ENCODE measurements around the gene MTHFD1L.

Gene MTHFD1L

DNA sequence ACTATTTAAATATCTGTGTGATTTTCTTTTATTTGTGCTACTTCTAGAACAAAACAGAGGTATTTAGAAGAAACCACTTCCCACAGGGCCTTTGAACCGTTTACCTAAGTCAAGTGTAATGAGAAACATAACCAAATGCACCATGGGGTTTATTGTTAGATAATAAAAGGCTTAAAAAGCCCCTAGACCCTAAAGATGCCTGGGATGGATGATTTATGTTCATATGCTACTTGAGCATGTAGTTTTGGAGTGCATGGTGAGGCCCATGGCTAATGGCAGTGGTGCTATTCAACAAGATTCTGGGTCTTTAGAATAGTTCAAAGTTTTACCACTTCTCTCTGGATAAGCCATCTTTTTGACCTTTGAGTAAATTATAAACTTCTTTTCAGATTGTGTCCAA, 65.9 kb downstream of the MTHFD1L start:
- DNase-seq (ENCODE audit: low read depth in 2 of 3, low spot score in 1 of 3), result no peak

DNA sequence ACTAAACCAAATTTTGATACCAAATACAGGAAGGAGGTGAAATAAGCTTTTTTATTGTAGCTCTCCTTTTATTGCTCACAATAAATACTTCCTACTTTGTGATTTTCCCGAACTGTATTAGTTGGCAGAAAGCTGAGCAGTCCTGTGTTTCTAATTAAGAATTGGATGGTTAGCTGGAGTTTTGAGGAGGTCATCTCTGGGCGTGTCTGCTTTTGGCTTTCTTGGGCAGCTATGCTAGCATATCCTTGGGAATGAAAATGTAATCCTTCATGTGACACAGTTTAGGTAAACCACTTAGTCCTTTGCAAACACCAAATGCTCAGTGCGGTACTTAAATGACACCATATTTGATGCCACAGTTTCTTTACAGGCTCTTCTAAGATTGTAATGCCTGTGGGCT, 67.5 kb downstream of the MTHFD1L start:
- no peak for DNase-seq (ENCODE audit: low read depth in 2 of 3, low spot score in 1 of 3)

DNA sequence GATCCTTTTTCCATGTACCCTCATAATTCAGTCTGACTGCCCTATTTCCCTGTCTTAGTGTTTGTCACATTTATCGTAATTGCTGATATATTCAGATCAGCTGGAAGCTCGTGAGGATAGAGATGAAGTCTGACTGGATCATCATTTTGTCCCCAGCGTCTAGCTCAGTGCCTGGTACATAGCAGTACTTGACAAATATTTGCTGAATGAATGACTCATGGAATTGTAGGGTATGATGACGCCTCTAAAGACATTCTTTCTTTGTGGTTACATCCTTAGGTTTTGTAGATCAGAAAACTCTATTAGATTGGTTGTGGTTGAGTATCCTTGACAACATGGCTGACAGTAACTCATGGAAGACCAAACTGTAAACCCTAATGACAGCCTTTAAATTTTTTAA, 68.9 kb downstream of the MTHFD1L start:
- no peak for DNase-seq (ENCODE audit: low read depth in 2 of 3, low spot score in 1 of 3)

DNA sequence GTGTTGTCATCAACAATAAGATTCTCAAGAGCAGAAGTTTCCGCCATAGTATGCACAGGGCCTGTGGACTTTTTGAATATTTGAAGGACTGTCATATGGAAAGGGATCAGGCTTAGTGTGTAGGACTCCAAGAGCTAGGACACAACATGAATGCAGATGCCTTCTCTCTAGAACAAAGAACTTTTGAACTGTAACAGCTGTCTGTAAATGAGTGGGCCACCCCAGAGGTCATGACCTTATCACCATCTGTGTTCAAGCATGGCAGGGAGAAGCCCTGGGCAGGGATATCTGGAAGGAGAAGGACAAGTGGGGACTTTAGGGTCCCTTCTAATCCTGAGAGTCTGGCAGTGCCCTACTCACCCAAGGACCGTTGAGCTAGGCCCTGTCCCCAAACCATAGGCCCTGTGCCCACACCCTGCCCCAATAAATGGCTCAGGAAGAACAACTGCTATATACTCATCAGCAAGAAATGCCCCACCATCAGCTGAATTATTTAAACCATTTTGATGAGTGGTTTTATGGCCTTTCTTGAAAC, 70.6 kb downstream of the MTHFD1L start:
- DNase-seq (ENCODE audit: low read depth in 2 of 3, low spot score in 1 of 3), result no peak

DNA sequence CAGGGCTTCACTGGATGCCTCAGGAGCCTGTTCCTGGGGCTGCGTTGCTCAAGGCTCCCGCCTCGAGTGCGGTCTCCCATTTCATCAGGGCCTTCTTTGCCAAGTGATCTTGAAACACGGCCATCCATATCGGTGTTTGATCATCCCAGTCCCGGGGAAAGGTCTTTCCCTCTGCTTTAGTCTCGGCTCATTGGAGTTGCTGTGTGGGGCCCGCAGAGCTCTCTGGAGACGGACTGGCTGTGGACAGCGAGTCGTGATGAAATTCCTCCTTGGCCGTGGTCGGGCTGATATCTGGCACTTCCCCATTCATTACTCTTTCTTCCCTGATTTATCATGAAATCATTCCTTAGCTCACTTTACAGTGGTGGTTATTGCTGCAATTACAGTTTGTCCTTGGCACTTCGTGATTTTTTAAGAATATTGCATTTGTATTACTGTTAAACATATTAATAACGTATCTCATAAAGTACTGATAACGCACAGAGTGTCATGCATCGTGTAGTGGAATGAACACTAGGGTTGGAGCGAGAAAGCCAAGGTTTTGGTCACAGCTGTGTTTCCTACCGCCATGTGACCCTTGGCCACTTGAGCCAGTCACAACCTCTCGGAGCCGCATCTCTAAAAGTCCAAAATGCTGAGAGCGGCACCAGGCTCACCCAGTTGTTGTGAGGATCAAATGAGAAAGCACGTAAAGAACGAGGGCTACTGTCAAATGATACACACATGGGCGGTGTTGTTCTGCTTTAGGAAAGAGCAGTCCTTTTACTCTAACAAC, 71.8 kb downstream of the MTHFD1L start:
- DNase-seq (ENCODE audit: low read depth in 2 of 3, low spot score in 1 of 3), result no peak

DNA sequence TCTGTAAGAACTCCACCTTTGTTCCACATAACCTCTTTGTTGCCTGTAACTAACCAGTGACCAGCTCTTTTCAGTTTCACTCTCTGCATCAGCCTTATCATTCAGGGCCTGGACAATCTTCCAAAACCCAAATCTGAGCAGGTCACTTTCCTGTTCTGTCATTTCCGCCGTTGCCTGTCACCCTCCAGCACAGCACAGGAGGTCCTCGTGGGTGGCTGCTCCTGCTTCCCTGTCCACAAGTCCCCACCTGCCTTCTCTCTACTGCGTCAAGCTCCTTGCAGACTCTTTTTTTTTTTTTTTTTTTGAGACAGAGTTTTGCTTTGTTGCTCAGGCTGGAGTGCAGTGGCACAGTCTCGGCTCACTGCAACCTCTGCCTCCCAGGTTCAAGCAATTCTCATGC, 73.9 kb downstream of the MTHFD1L start:
- no peak for DNase-seq (ENCODE audit: low read depth in 2 of 3, low spot score in 1 of 3)

DNA sequence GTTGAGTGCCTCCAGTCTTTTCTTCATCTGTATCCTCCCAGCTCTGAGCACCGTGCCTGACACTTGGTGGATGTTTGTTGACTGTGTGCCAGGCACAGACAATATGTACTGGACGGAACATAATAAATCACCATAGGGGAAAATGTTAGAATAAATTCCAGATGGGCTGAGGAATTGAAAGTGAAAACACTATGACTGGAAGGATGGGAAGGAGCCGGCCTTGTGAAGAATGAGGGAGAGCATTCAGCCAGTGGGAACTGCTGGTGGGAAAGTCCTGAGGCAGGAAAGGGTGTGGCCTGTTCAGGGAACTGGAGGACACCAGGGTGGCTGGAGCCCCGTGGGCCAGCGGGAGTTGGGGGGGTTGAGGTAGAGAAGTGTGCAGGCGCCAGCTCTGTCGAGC, 75.4 kb downstream of the MTHFD1L start:
- DNase-seq (ENCODE audit: low read depth in 2 of 3, low spot score in 1 of 3), result no peak

DNA sequence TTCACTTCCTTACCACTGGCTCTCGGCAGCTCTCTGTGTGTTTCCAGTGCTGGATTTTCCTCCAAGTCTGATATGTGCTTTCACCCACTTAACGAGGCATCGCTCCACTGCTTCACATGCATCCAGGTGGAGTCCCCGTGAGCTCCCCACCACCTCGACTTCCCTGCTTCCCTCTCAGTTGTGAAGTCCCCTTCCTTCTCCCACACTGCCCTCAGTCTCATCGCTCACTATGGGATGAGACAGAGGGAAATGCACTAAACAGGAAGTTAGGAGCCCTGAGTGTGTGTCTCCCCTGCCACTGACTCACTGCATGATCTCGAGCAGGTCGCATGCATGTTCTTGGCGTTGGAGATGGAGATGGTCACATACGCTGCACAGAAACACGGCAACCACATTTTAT, 84.0 kb downstream of the MTHFD1L start:
- DNase-seq (ENCODE audit: low read depth in 2 of 3, low spot score in 1 of 3), result no peak

DNA sequence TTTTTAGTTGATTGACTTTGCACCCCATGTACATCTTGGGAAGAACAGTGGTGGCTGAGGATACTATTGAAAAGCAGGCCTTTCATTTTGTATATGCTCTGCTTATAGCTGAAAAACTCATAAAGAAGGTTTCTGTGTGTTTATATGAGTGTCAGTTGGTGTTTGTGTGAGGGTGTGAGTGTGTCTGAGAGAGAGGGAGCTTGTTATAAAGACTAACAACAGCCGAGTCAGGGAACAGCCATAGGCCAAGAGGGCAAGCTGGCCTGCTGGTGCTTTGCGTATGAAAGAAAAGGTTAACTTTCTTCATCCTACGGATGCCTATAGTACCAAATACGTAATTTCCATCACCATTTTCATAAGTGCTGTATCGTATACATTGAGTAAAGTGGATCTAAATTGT, 88.3 kb downstream of the MTHFD1L start:
- DNase-seq (ENCODE audit: low read depth in 2 of 3, low spot score in 1 of 3), result no peak

DNA sequence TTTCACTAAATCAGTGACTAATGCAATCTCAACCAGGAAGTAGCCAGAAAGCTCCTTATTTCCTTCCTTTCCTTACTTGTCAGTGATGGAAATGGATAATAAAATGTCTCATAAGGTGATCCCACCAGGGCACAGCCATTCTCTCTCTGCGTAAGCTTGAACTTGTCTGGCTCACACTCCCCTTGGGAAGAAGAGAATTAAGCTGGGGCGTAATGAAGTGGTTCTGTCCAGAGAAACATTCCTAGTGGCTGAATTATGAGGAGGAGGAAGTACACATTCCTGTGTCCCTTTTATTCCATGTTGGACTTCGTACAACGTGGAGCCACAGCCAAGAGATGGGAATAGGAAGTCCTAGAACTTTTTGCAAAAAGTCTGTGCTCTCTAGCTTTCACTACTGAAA, 93.7 kb downstream of the MTHFD1L start:
- no peak for DNase-seq (ENCODE audit: low read depth in 2 of 3, low spot score in 1 of 3)

DNA sequence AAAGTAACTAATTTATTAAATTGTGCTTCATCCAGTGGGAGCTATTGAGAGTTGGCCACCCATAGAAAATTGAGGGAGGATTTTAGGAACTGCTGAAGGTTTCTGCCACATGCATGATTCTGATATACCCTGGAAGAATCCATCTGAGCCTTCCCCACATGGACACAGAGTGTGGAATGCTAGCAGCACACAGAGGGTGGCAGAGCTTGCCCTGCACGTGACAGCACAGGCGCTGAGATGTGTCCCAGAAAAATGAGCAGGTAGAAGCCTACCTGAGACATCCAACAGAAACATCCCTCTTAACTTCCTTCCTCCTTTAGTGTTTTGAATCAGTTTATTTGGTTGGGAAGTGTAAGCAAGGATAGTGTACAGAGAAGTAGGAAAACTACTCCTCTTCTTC, 96.9 kb downstream of the MTHFD1L start:
- no peak for DNase-seq (ENCODE audit: low read depth in 2 of 3, low spot score in 1 of 3)

DNA sequence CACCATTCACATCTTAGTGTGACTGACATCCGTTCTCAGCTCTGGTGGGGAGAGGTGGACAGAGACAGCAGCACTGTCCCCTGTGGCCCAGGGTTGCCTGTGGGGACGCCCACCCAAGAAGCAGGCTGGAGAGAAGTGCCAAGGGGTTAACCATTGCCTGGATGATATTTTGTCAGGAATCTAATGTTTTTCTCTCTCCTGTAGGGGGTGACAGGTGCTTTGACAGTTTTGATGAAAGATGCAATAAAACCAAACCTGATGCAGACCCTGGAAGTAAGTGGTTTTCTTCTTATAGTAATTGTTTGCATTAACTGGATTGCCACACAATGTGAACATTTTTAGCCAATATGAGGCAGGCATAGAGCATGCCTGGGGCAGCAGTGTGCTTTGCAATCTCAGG, 99.3 kb downstream of the MTHFD1L start:
- DNase-seq (ENCODE audit: low read depth in 2 of 3, low spot score in 1 of 3), result no peak

DNA sequence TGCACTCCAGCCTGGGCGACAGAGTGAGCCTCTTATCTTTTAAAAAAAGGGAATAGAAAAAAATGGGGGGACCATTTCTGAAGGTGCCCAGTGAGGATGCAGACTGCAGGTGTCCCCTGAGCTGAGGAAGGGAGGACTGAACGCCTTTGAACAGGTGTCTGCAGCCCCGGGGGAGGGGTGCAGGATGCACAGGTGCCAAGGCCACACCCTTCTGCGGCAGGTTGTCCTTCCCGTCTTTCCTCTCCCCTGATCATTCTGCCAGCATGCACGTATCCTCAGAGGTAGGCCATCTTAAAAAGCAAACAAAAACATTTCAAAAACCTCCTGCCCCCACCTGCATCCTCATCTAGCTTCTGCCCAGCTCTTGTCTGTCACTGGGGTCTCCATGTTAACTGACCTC, 101.3 kb downstream of the MTHFD1L start:
- no peak for DNase-seq (ENCODE audit: low read depth in 2 of 3, low spot score in 1 of 3)

DNA sequence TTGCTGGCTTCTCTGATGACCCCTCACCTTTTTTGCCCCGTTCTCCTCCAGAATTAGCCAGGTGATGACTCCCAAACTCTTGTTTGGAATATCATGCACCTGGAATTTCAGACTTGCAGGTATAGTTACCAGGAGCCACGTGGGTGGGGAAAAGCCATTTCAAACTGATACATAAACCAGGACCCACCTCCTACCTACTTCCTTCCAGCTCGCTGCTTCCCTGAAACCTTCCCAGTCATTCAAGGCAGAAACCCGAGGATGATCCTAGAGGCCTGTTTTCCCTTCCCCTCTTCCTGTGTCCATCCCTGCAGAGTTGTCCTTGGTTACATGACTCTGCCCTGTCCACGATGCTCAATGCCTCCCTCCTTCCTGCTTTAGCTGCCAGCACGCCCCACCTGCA, 101.9 kb downstream of the MTHFD1L start:
- DNase-seq (ENCODE audit: low read depth in 2 of 3, low spot score in 1 of 3), result no peak

DNA sequence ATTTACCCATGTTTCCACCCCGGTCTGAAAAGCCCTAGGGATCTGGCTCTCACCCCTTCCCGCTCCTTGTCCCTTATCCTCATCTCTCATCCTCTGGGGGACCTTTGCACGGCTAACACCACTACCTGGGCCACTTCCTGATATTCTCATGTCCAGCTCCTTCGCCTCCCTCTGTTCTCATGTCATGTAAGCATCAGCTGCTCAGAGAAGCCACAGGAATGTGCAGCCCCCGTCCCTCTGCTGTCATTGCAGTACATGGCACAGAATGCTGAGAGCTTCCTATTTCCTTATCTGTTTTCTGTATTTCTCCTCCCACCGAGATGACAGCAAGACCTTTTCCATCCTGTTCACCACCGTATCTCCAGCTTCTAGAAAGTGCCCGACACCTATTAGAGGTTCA, 102.4 kb downstream of the MTHFD1L start:
- DNase-seq (ENCODE audit: low read depth in 2 of 3, low spot score in 1 of 3), result no peak

DNA sequence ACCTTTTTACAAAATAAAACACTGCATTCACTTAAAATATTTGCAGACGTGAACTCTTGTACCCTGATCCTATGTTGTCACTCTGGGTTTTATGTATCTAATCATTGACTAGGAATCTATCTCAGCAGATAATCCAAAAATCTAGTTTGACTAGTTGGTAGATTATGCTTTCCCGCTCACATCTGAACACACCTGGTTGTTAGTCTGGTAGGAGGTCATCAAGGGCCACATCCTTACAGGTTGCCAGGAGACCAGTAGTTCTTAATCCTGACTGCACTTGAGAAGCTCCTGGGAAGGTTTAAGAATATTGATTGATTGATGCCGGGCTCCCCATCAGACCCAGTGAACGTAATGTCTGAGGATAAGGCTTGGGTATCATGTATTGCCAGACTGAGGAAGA, 104.4 kb downstream of the MTHFD1L start:
- DNase-seq (ENCODE audit: low read depth in 2 of 3, low spot score in 1 of 3), result no peak

DNA sequence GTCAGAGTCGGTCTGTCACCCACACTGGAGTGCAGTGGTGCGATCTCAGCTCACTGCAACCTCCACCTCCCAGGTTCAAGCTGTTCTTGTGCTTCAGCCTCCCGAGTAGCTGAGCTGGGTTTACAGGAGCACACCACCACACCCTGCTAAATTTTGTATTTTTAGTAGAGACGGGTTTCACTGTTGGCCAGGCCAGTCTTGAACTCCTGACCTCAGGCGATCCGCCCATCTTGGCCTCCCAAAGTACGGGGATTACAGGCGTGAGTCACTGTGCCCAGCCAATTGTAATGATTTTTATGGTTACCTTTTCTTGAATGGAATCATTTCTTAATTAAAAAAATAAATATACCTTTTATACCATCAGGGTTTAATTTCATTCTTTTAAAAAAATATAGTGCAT, 105.7 kb downstream of the MTHFD1L start:
- no peak for DNase-seq (ENCODE audit: low read depth in 2 of 3, low spot score in 1 of 3)

DNA sequence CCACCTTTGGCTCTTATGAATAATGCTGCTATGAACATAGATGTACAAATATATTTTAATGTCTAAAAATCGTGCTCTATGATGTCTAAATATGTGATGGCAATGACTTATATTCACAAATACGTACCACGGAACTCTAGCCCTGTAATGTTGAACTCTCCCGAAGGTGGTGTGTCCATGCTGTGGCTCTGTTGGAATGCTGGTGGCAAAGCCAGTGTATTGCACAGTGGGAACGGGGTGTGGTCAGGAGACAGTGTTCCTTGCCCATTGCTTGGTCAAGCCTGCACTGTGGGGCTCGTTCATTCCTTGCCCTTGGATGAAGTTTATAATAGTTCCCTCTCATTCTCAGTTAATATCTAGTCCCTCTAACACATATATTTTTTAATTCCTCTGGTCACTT, 109.6 kb downstream of the MTHFD1L start:
- no peak for DNase-seq (ENCODE audit: low read depth in 2 of 3, low spot score in 1 of 3)

DNA sequence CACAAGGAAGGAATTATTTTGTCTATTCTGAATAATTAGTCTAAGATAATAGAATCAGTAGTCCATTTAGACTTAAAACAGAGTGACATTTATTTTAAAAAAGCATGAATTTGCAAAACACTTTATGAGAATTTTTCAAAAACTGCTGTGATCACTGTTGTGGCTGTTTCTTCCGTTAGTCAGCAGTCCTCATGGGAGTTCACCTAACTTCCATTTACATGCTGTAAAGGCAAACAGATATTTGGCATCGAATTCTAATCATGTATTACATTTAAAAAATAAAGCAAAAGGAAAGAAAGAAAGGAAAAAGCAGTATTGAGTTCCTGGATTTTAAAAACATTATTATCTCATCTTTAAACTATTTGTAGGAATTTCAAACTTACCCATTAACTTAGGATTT, 111.8 kb downstream of the MTHFD1L start:
- DNase-seq (ENCODE audit: low read depth in 2 of 3, low spot score in 1 of 3), result no peak

DNA sequence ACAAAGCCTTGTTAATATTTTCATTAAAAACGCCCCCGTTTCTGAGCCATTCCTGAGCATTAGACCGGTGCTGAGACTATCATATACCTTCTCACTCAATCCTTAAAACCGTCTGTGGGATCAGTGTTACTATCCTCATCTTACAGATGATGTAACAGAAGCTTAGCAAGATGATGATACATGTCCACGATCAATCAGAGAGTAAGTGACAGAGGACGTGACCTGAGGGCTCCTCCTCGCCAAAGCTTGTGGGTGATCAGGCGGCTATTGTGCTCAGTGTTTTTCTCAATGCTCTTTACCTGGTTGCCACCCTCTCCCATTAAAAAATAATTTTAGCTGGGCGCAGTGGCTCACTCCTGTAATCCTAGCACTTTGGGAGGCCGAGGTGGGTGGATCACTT, 113.1 kb downstream of the MTHFD1L start:
- DNase-seq (ENCODE audit: low read depth in 2 of 3, low spot score in 1 of 3), result no peak

DNA sequence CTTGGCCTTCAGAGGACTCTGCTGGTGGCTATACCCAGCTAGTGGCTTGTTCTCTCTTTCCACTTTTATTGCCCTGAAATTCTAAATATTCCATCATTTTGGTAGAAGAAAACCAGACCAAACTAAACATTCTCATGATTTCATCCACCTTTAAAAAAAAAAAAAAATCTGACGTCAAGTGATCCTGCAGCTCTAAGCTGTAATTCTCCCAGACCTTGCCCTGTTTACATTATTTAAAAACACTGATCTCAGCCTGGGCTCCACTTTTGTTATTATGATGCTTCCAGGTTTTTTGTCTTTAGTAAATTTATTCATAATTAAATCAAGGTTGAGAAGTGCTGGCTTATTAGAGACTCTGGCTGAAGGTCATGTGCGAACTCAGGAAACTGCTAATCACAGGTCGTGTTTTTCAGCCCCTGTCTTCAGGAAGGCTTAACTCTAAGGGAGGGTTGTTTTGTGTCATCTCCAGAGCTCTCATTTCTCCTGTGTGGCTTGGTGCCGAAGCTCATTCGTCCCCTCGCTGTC, 114.4 kb downstream of the MTHFD1L start:
- DNase-seq (ENCODE audit: low read depth in 2 of 3, low spot score in 1 of 3), result no peak

DNA sequence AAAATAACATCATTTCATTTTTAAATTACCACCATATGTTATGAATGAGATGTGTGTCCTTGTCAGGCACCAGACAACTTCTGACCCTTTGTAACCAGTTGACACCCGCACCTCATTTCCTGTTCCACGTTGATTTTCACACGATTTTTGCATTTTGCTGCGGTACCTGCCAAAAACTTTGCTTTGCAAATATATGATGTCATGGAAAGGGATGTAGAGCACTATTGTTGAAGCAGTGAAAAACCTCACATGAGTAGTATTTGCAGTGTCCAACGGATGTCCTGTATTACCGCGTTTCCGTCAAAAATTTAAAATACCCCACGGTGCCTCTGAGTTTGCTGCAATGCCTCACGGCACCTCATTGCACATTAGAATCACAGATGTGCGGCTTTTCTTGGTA, 115.6 kb downstream of the MTHFD1L start:
- no peak for DNase-seq (ENCODE audit: low read depth in 2 of 3, low spot score in 1 of 3)

DNA sequence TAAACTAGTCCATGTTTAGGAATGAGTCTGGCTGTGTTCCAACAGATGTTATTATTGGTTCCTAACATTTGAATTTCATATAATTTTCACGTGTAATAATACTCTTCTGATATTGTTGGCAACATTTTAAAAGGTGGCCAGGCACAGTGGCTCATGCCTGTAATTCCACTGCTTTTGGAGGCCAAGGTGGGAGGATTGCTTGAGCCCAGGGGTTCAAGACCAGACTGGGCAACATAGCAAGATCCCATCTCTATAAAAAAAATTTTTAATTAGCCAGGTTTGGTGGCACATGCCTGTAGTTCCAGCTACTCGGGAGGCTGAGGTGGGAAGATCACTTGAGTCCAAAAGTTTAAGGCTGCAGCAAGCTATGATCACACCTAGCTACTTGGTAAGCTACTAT, 116.2 kb downstream of the MTHFD1L start:
- DNase-seq (ENCODE audit: low read depth in 2 of 3, low spot score in 1 of 3), result no peak
